SH-SY5Y (cell line): ENCODE data around the gene PAK6.

Experiments
- GATA2 ChIP-seq: IDR thresholded peaks from 2 replicates; pipeline ENCODE4 v1.6.1; 2011; ENCODE audit warnings: mild to moderate bottlenecking, low read depth, low read length
- GATA3 ChIP-seq: IDR thresholded peaks from 2 replicates; pipeline ENCODE4 v1.6.1; 2011; ENCODE audit warnings: low read depth, mild to moderate bottlenecking, low read length, moderate library complexity

- no peak for TF ChIP-seq GATA2
- TF ChIP-seq GATA3: no peak
Measured at GRCh38 chr15:40251486-40252140, 12.8 kb downstream of the PAK6 start.
